Spinal cord (tissue), 10 donors: ENCODE data around the gene FETUB. TPM values are rescaled to one million over a fixed set of nuclear protein-coding genes. Genes with fewer than 3 reads are reported as not detected.

ENCODE experiments used
- DNase-seq, 6 donors: peaks; one replicate each; pipeline versions ENCODE4 v3.0.0 to v3.0.0-alpha.2; 2013 to 2015; ENCODE audit warnings: low spot score in 6 of 6, low read depth in 4 of 6
- H3K27ac ChIP-seq: one replicate; pipeline ENCODE4 v1.5.1; 2013; ENCODE audit warnings: low read depth, low read length, control low read depth
- H3K27me3 ChIP-seq: one replicate; pipeline ENCODE4 v1.6.1; 2013; ENCODE audit warnings: low read length; ENCODE audit not compliant: control insufficient read depth, insufficient read depth
- H3K36me3 ChIP-seq: one replicate; pipeline ENCODE4 v1.6.1; 2013; ENCODE audit warnings: low read length; ENCODE audit not compliant: control insufficient read depth, insufficient read depth
- H3K4me1 ChIP-seq: one replicate; pipeline ENCODE4 v1.6.1; 2013; ENCODE audit warnings: low read length; ENCODE audit not compliant: control insufficient read depth, insufficient read depth
- H3K4me3 ChIP-seq: one replicate; pipeline ENCODE4 v1.5.1; 2013; ENCODE audit warnings: low read depth, low read length, control low read depth
- H3K9me3 ChIP-seq: one replicate; pipeline ENCODE4 v1.6.1; 2013; ENCODE audit warnings: low read length; ENCODE audit not compliant: control insufficient read depth, insufficient read depth
- WGBS: methylation state at CpG from one replicate; pipeline ENCODE4 v1.1.5; 2013; ENCODE audit warnings: missing lambda C conversion rate; ENCODE audit not compliant: insufficient coverage; 5-methylcytosine and 5-hydroxymethylcytosine counted together
- polyA plus RNA-seq, 2 donors: library from polyadenylated mRNA; unstranded; fragments of 120-200 nt; gene quantifications; one replicate each; pipeline ENCODE4 v1.2.1, GENCODE V29; 2013; ENCODE audit not compliant: insufficient read length in 2 of 2
- total RNA-seq, 2 donors: library from RNA; depleted of rRNA in 1 of 2; stranded (reverse); fragments of 120-200 nt in 1 of 2; fragments of >200 nt in 1 of 2; gene quantifications; one replicate each; pipeline versions ENCODE4 v1.2.3 to v1.2.4, GENCODE V29; 2013 to 2014
- donor health status: healthy.

Gene FETUB
- total and polyA plus RNA-seq, 4 donors: 0.11 TPM; not detected in 3

- 81% methylated on average over 7 of the region's 8 CpGs for WGBS
- no peaks in the 10 kb centered on the region for H3K4me1 ChIP-seq
- H3K36me3 ChIP-seq: no peaks in the 10 kb centered on the region
- no peaks in the 10 kb centered on the region for H3K9me3 ChIP-seq
- H3K4me3 ChIP-seq: no peak within 1 kb of the TSS
- peak in 1 of 6 donors; percentile 10 for DNase-seq
- H3K27me3 ChIP-seq: no peaks in the 10 kb centered on the region
- no peak within 1 kb of the TSS for H3K27ac ChIP-seq
Measured at GRCh38 chr3:186665625-186666188, 25.5 kb downstream of the FETUB start, which contains the start of gene HRG. Gene HRG, plus strand, starts transcription at chr3:186666014. Its CDS starts 18 bp downstream, at chr3:186666032.

DNA sequence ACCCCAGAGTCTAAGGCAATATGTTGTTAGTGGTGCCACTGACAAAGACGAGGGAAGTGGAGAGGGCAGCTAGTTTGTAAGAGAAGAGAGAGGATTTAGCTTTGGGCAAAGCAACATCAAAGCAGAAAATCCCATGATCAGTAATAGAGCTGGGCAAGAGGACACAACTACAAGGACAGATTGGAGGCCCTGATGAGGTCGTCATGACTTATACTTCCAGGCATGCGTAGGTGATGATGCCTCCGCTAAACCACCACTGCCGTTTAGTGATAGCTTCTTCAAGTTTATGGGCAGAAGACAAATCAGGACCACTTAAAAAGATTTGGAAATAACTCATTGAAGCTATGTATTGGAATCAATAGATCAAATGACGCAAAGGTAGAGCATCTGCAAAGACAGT, 28.2 kb downstream of the FETUB start:
- no peaks in the 10 kb centered on the region for H3K27me3 ChIP-seq
- H3K36me3 ChIP-seq: no peaks in the 10 kb centered on the region
- no peak overlapping the region for H3K4me3 ChIP-seq
- H3K4me1 ChIP-seq: no peaks in the 10 kb centered on the region
- WGBS: 100% methylated on average over 1 of the region's 6 CpGs
- no peak for DNase-seq
- H3K27ac ChIP-seq: no peak overlapping the region
- H3K9me3 ChIP-seq: no peaks in the 10 kb centered on the region

GRCh38 chr3:186669378-186670084, 29.3 kb downstream of the FETUB start:
- DNase-seq: no peak
- Histone ChIP-seq H3K27me3 (no peaks in the 10 kb centered on the region), H3K4me3 (no peak overlapping the region), H3K36me3 (no peaks in the 10 kb centered on the region), H3K9me3 (no peaks in the 10 kb centered on the region), H3K4me1 (no peaks in the 10 kb centered on the region), H3K27ac (no peak overlapping the region)
- 83% methylated on average over 1 of the region's 2 CpGs for WGBS

GRCh38 chr3:186670155-186670554, 30.0 kb downstream of the FETUB start:
- Histone ChIP-seq H3K27me3 (no peaks in the 10 kb centered on the region), H3K4me1 (no peaks in the 10 kb centered on the region), H3K36me3 (no peaks in the 10 kb centered on the region), H3K4me3 (no peak overlapping the region), H3K9me3 (no peaks in the 10 kb centered on the region), H3K27ac (no peak overlapping the region)
- no peak for DNase-seq

GRCh38 chr3:186671051-186671450, 30.9 kb downstream of the FETUB start:
- no peaks in the 10 kb centered on the region for H3K27me3 ChIP-seq
- no peak for DNase-seq
- WGBS: 100% methylated on average over 1 of the region's 3 CpGs
- H3K27ac ChIP-seq: no peak overlapping the region
- H3K9me3 ChIP-seq: no peaks in the 10 kb centered on the region
- no peaks in the 10 kb centered on the region for H3K36me3 ChIP-seq
- no peaks in the 10 kb centered on the region for H3K4me1 ChIP-seq
- no peak overlapping the region for H3K4me3 ChIP-seq

- H3K4me3 ChIP-seq: no peak overlapping the region
- no peak overlapping the region for H3K27ac ChIP-seq
- no peaks in the 10 kb centered on the region for H3K9me3 ChIP-seq
- no peaks in the 10 kb centered on the region for H3K36me3 ChIP-seq
- H3K27me3 ChIP-seq: no peaks in the 10 kb centered on the region
- no peaks in the 10 kb centered on the region for H3K4me1 ChIP-seq
- no peak for DNase-seq
Measured at GRCh38 chr3:186678604-186679003, 38.4 kb downstream of the FETUB start.

GRCh38 chr3:186679151-186679550, 39.0 kb downstream of the FETUB start:
- no peaks in the 10 kb centered on the region for H3K27me3 ChIP-seq
- H3K9me3 ChIP-seq: no peaks in the 10 kb centered on the region
- H3K4me3 ChIP-seq: no peak overlapping the region
- WGBS: no CpG with 5 or more reads among the region's 1 CpG
- no peak for DNase-seq
- H3K27ac ChIP-seq: no peak overlapping the region
- no peaks in the 10 kb centered on the region for H3K4me1 ChIP-seq
- H3K36me3 ChIP-seq: no peaks in the 10 kb centered on the region

DNA sequence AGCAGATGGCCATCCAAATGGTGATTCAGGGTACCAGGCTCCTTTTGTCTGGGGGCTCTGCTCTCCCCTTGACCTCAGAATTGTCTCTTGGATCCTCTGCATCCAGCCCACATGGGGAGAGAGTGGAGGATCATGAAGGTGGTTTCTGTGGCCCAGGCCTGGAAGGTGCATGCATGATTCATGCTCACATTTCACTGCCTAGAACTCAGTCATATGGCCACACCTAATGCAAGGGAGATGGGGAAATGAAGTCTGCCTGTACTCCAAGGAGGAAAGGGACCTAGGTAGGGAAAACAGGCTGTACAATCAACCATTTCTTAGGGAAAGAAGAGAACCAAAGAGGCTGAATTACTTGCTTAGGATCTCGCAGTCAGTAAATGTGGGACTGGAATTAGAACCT, 40.7 kb downstream of the FETUB start:
- no peak overlapping the region for H3K4me3 ChIP-seq
- H3K36me3 ChIP-seq: no peaks in the 10 kb centered on the region
- no peak overlapping the region for H3K27ac ChIP-seq
- no peaks in the 10 kb centered on the region for H3K27me3 ChIP-seq
- no peak for DNase-seq
- WGBS: 92% methylated on average over 1 of the region's 1 CpG
- H3K9me3 ChIP-seq: no peaks in the 10 kb centered on the region
- no peaks in the 10 kb centered on the region for H3K4me1 ChIP-seq

DNA sequence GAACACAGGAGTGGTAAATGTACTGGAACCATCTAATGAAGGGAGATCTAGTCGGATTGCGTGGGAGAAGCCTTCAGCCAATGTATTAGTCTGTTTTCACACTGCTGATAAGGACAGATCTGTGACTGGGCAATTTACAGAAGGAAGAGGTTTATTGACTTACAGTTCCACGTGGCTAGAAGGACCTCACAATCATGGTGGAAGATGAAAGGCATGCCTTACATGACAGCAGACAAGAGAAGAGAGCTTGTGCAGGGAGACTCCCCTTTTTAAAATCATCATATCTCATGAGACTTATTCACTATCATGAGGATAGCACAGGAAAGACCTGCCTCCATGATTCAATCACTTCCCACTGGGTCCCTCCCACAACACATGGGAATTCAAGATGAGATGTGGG, 42.6 kb downstream of the FETUB start:
- WGBS: 83% methylated on average over 2 of the region's 3 CpGs
- no peak for DNase-seq
- Histone ChIP-seq H3K9me3 (no peaks in the 10 kb centered on the region), H3K4me1 (no peaks in the 10 kb centered on the region), H3K27ac (no peak overlapping the region), H3K36me3 (no peaks in the 10 kb centered on the region), H3K4me3 (no peak overlapping the region), H3K27me3 (no peaks in the 10 kb centered on the region)

GRCh38 chr3:186683979-186684378, 43.8 kb downstream of the FETUB start:
- Histone ChIP-seq H3K27me3 (no peaks in the 10 kb centered on the region), H3K9me3 (no peaks in the 10 kb centered on the region), H3K4me3 (no peak overlapping the region), H3K27ac (no peak overlapping the region), H3K36me3 (no peaks in the 10 kb centered on the region), H3K4me1 (no peaks in the 10 kb centered on the region)
- 86% methylated on average over 2 of the region's 3 CpGs for WGBS
- no peak for DNase-seq
